Mucosa of descending colon (tissue), 3 donors: ENCODE data around the gene CXCL3. TPM values are rescaled to one million over a fixed set of nuclear protein-coding genes. Genes with fewer than 3 reads are reported as not detected.

Experiments
- ATAC-seq: fragments of 200-7000 bp; cut with Tn5 transposase; one replicate; pipeline ENCODE4 v1.9.1; 2020; ENCODE audit warnings: mild to moderate bottlenecking, moderate library complexity
- DNase-seq, 3 donors: peaks; one replicate each; pipeline ENCODE4 v3.0.0-alpha.2; 2020
- H3K36me3 ChIP-seq: fragments of 200-600 bp; one replicate; pipeline ENCODE4 v1.8.0; 2021; ENCODE audit warnings: low read depth, mild to moderate bottlenecking
- H3K4me1 ChIP-seq: fragments of 200-600 bp; one replicate; pipeline ENCODE4 v1.8.0; 2021; ENCODE audit warnings: low read depth, mild to moderate bottlenecking
- H3K4me3 ChIP-seq: fragments of 200-600 bp; one replicate; pipeline ENCODE4 v1.8.0; 2021; ENCODE audit warnings: mild to moderate bottlenecking
- H3K9me3 ChIP-seq: fragments of 200-600 bp; one replicate; pipeline ENCODE4 v1.8.0; 2021; ENCODE audit warnings: mild to moderate bottlenecking
- intact Hi-C, 2 donors: fragments of 100-400 bp; cut with DNase I in 1 of 2; cut with micrococcal nuclease in 1 of 2; formaldehyde crosslinking; loops; one replicate each; pipeline versions ENCODE4 v1.11.0 to v1.11.1; 2022; cut with DNase I, micrococcal nuclease
- total RNA-seq, 3 donors: library from RNA; stranded (reverse); fragmentation: NEBNext Ultra II Directional in 2 of 3; extraction: Animal tissue kit (Norgen Biotek cat#: 25700) in 2 of 3; gene quantifications; one replicate each; pipeline versions ENCODE4 v1.2.1 to v1.2.4, GENCODE V29; 2021 to 2023
- TF ChIP-seq, protein P1 (sequence below): fragments of 200-600 bp; IDR thresholded peaks from one replicate; pipeline ENCODE4 v1.8.0; 2022; ENCODE audit warnings: antibody characterized with exemption, mild to moderate bottlenecking
- donor health status: DM: no; HTN: no; CAD: no; lungs with moderate emphysema.
- donor health status: DM: no; HTN: no; CAD: no.
- donor health status: DM: no; HTN: yes; CAD: no.

CXCL3 gene
- total RNA-seq, 3 donors from 2014 or later = 2.7 to 30.8 (median 3.9) TPM

GRCh38 chr4:74065115-74065642, 26.7 kb upstream of the CXCL3 start:
- intact Hi-C loops = no loop called here
- Histone ChIP-seq H3K4me3 (no peak overlapping the region), H3K9me3 (no peaks in the 10 kb centered on the region), H3K36me3 (no peaks in the 10 kb centered on the region), H3K4me1 (no peaks in the 10 kb centered on the region)
- DNase-seq (no peak), ATAC-seq (no peak)
- TF ChIP-seq, protein P1, sequence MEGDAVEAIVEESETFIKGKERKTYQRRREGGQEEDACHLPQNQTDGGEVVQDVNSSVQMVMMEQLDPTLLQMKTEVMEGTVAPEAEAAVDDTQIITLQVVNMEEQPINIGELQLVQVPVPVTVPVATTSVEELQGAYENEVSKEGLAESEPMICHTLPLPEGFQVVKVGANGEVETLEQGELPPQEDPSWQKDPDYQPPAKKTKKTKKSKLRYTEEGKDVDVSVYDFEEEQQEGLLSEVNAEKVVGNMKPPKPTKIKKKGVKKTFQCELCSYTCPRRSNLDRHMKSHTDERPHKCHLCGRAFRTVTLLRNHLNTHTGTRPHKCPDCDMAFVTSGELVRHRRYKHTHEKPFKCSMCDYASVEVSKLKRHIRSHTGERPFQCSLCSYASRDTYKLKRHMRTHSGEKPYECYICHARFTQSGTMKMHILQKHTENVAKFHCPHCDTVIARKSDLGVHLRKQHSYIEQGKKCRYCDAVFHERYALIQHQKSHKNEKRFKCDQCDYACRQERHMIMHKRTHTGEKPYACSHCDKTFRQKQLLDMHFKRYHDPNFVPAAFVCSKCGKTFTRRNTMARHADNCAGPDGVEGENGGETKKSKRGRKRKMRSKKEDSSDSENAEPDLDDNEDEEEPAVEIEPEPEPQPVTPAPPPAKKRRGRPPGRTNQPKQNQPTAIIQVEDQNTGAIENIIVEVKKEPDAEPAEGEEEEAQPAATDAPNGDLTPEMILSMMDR = no peak

- intact Hi-C loops = no loop called here
- no peaks in the 10 kb centered on the region for H3K4me1 ChIP-seq
- no peak for DNase-seq
- TF ChIP-seq, protein P1 = no peak
- no peak for ATAC-seq
- H3K9me3 ChIP-seq = no peaks in the 10 kb centered on the region
- H3K4me3 ChIP-seq = no peak overlapping the region
- H3K36me3 ChIP-seq = no peaks in the 10 kb centered on the region
These were observed 25.4 kb upstream of the CXCL3 start for GRCh38 chr4:74063859-74064258.

DNA sequence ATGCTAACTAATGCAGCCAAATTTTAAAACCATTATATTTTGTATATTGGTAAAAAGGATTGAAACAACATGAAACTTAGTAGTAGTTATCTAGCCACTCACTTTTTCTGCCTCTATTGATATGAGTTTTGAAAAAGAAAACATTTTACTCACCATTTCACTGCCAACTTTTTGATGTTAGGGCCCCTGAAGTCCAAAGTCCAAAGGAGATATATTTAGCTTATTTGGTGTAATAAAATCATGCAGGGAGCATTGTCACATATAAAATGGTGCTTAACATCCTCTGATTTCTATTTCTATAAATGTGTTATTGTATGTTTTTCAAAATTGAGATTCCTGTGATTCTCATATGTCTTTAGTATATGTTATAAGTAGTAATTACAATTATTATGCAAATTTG, 24.5 kb upstream of the CXCL3 start:
- Histone ChIP-seq H3K4me1 (no peaks in the 10 kb centered on the region), H3K36me3 (no peaks in the 10 kb centered on the region), H3K9me3 (no peaks in the 10 kb centered on the region), H3K4me3 (no peak overlapping the region)
- ATAC-seq = peak; percentile 66
- no peak for DNase-seq
- intact Hi-C loops = no loop called here
- TF ChIP-seq, protein P1 = no peak

GRCh38 chr4:74061430-74061829, 22.9 kb upstream of the CXCL3 start:
- TF ChIP-seq, protein P1 = no peak
- no peak overlapping the region for H3K4me3 ChIP-seq
- ATAC-seq = no peak
- no peak for DNase-seq
- H3K9me3 ChIP-seq = no peaks in the 10 kb centered on the region
- intact Hi-C loops = no loop called here
- no peaks in the 10 kb centered on the region for H3K36me3 ChIP-seq
- H3K4me1 ChIP-seq = no peaks in the 10 kb centered on the region

DNA sequence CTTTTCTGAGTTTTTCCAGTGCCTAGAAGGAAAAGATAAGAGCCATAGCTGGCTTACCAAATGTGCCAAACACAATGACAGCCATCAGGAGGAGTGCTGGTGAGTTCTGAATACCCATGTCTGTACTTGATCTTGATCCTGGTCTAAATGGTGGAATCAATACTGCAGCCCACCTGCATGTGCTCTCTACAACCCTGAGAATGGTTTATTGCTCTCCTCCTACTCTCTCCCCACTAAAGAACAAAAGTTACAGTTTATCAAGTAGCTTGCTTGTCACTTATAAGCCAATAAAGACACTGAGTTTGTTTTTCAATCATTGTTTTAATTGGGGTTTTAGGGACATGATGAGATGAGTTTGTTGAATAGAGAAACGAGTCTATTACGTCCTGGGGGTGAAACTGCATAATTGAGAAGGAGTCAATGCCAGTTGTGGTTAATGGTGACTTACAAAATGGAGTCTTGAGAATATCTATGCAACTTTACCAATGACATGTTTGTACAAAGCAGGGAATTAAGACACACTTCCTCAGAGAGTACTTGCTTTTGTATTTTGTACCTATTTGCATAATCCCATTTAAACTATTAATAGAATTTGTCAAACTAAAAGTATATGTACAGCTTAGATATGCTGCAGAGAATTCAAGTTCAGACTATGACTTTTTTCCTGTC, 20.8 kb upstream of the CXCL3 start:
- ATAC-seq (no peak), DNase-seq (no peak)
- intact Hi-C loops = no loop called here
- Histone ChIP-seq H3K36me3 (no peaks in the 10 kb centered on the region), H3K4me1 (no peaks in the 10 kb centered on the region), H3K9me3 (no peaks in the 10 kb centered on the region), H3K4me3 (no peak overlapping the region)
- TF ChIP-seq, protein P1 = no peak
